Measurements from ENCODE around the gene SLC25A29. TPM values are rescaled to one million over a fixed set of nuclear protein-coding genes. Genes with fewer than 3 reads are reported as not detected.
"Not testable (repeated sequence)": the region's sequence is repeated elsewhere in the genome, so short reads cannot be mapped to it uniquely, and the experiment has no call there.

SLC25A29 gene
- total and polyA plus RNA-seq, 8 donors, result 10.6 to 85.2 (median 22.5) TPM

- DNase-seq (no peak), ATAC-seq (no peak), FAIRE-seq (no peak)
- WGBS, 2 donors, result 78 to 83% methylated on average over 12 of the region's 12 CpGs
- intact Hi-C loops (cut with DNase I), result no loop called here
- no peak for TF ChIP-seq CTCF (IDR thresholded peaks at IDR 0.05)
- no peak overlapping the region for H3K27ac ChIP-seq
- H3K27me3 ChIP-seq, result no peaks in the 10 kb centered on the region
- H3K4me3 ChIP-seq, result no peak overlapping the region
- H3K4me1 ChIP-seq, result no peaks in the 10 kb centered on the region
- H3K9me3 ChIP-seq, result no peaks in the 10 kb centered on the region
- peaks cover 0 to 27% (median 0%) of the 10 kb centered on the region in 3 donors for H3K36me3 ChIP-seq
These were observed 42.0 kb upstream of the SLC25A29 start for GRCh38 chr14:100348253-100348729.

- FAIRE-seq (no peak), DNase-seq (no peak), ATAC-seq (no peak)
- H3K36me3 ChIP-seq, result peaks cover 0 to 22% (median 0%) of the 10 kb centered on the region in 3 donors
- intact Hi-C loops (cut with DNase I), result no loop called here
- no peak for TF ChIP-seq CTCF (IDR thresholded peaks at IDR 0.05)
- no peak overlapping the region for H3K27ac ChIP-seq
- no peaks in the 10 kb centered on the region for H3K27me3 ChIP-seq
- WGBS, 2 donors, result 91% methylated on average over 12 of the region's 12 CpGs
- H3K4me3 ChIP-seq, result no peak overlapping the region
- H3K9me3 ChIP-seq, result no peaks in the 10 kb centered on the region
- peaks cover 0 to 9% (median 0%) of the 10 kb centered on the region in 3 donors for H3K4me1 ChIP-seq
These were observed 40.3 kb upstream of the SLC25A29 start for GRCh38 chr14:100346306-100347091.

GRCh38 chr14:100345711-100346110 is 39.5 kb upstream of the SLC25A29 start:
- no peak for FAIRE-seq
- 95 to 96% methylated on average over 17 of the region's 17 CpGs for WGBS, 2 donors

GRCh38 chr14:100344657-100345056 is 38.4 kb upstream of the SLC25A29 start:
- H3K36me3 ChIP-seq, result peaks cover 0 to 21% (median 0%) of the 10 kb centered on the region in 3 donors
- H3K27ac ChIP-seq; H3K9me3 ChIP-seq; H3K27me3 ChIP-seq; DNase-seq; ATAC-seq; H3K4me3 ChIP-seq; intact Hi-C loops (cut with DNase I); FAIRE-seq: not testable (repeated sequence)
- peaks cover 0 to 13% (median 0%) of the 10 kb centered on the region in 3 donors for H3K4me1 ChIP-seq
- 94 to 97% methylated on average over 11 to 30 of the region's 35 CpGs for WGBS, 2 donors

More at GRCh38 chr14:100345711-100346110, 39.5 kb upstream of the SLC25A29 start:
- Histone ChIP-seq H3K9me3 (no peaks in the 10 kb centered on the region), H3K27ac (no peak overlapping the region), H3K36me3 (peaks cover 0 to 25% (median 0%) of the 10 kb centered on the region in 3 donors), H3K4me3 (no peak overlapping the region), H3K4me1 (peaks cover 0 to 13% (median 0%) of the 10 kb centered on the region in 3 donors), H3K27me3 (no peaks in the 10 kb centered on the region)
- ATAC-seq (no peak), DNase-seq (no peak)
- no peak for TF ChIP-seq CTCF (IDR thresholded peaks at IDR 0.05)
- intact Hi-C loops (cut with DNase I), result no loop called here

- ATAC-seq; H3K9me3 ChIP-seq; H3K27me3 ChIP-seq; H3K4me3 ChIP-seq; FAIRE-seq; DNase-seq; H3K27ac ChIP-seq; intact Hi-C loops (cut with DNase I): not testable (repeated sequence)
- Histone ChIP-seq H3K4me1 (peaks cover 0 to 13% (median 0%) of the 10 kb centered on the region in 3 donors), H3K36me3 (peaks cover 0 to 21% (median 0%) of the 10 kb centered on the region in 3 donors)
- WGBS, 2 donors, result 94 to 97% methylated on average over 12 of the region's 12 CpGs
These were observed 36.6 kb upstream of the SLC25A29 start for GRCh38 chr14:100342826-100343225.

- ATAC-seq, result no peak
- H3K4me3 ChIP-seq, result no peak overlapping the region
- peak overlapping the region in 2 of 4 donors; percentile 85 to 88 for H3K27ac ChIP-seq
- no peak for FAIRE-seq
- intact Hi-C loops (cut with DNase I), result no loop called here
- no peak for DNase-seq
- peaks cover 0 to 27% (median 0%) of the 10 kb centered on the region in 3 donors for H3K36me3 ChIP-seq
- no peaks in the 10 kb centered on the region for H3K27me3 ChIP-seq
- no peak for TF ChIP-seq CTCF (IDR thresholded peaks at IDR 0.05)
- 92 to 93% methylated on average over 11 of the region's 11 CpGs for WGBS, 2 donors
- no peaks in the 10 kb centered on the region for H3K9me3 ChIP-seq
- H3K4me1 ChIP-seq, result peaks cover 0 to 13% (median 0%) of the 10 kb centered on the region in 3 donors
These were observed 36.0 kb upstream of the SLC25A29 start for GRCh38 chr14:100342195-100342594.
